GM19438 (cell line): ENCODE data around the gene LMBRD2.

ENCODE experiments used
- ATAC-seq: cut with Tn5 transposase; IDR thresholded peaks from one replicate; pipeline ENCODE4 v1.9.1; 2021; ENCODE audit warnings: low read depth; ENCODE audit not compliant: unreplicated experiment

The LMBRD2 gene

GRCh38 chr5:36125868-36126267, 25.8 kb downstream of the LMBRD2 start:
- no peak for ATAC-seq

- ATAC-seq, result no peak
Observed at GRCh38 chr5:36111238-36111637, 40.4 kb downstream of the LMBRD2 start.

GRCh38 chr5:36108758-36109460, 42.8 kb downstream of the LMBRD2 start:
- ATAC-seq, result no peak

GRCh38 chr5:36105819-36106218, 45.9 kb downstream of the LMBRD2 start:
- ATAC-seq, result no peak

- ATAC-seq, result no peak
Observed at GRCh38 chr5:36099748-36100147, 51.9 kb downstream of the LMBRD2 start.

GRCh38 chr5:36096486-36096885, 55.2 kb downstream of the LMBRD2 start:
- no peak for ATAC-seq

- ATAC-seq, result no peak
Observed at GRCh38 chr5:36089989-36090388, 61.7 kb downstream of the LMBRD2 start.

GRCh38 chr5:36079200-36079781, 72.4 kb downstream of the LMBRD2 start:
- peak; percentile 94 for ATAC-seq

- no peak for ATAC-seq
Observed at GRCh38 chr5:36078430-36078829, 73.3 kb downstream of the LMBRD2 start.

GRCh38 chr5:36073595-36074216, 78.0 kb downstream of the LMBRD2 start:
- peak; percentile 83 for ATAC-seq

- ATAC-seq, result no peak
Observed at GRCh38 chr5:36070687-36071571, 80.8 kb downstream of the LMBRD2 start.

- no peak for ATAC-seq
Observed at GRCh38 chr5:36068751-36069281, 82.9 kb downstream of the LMBRD2 start.

- no peak for ATAC-seq
Observed at GRCh38 chr5:36066540-36067210, 85.0 kb downstream of the LMBRD2 start, which contains the start of gene UGT3A2. UGT3A2 (minus strand) TSS chr5:36066882; CDS start chr5:36066789, 93 bp downstream.

GRCh38 chr5:36066001-36066539, 85.6 kb downstream of the LMBRD2 start:
- ATAC-seq, result no peak

GRCh38 chr5:36060420-36060887, 91.2 kb downstream of the LMBRD2 start:
- no peak for ATAC-seq

- no peak for ATAC-seq
Observed at GRCh38 chr5:36059571-36060419, 91.9 kb downstream of the LMBRD2 start.

- ATAC-seq, result no peak
Observed at GRCh38 chr5:36058776-36059175, 92.9 kb downstream of the LMBRD2 start.

- no peak for ATAC-seq
Observed at GRCh38 chr5:36057386-36057785, 94.3 kb downstream of the LMBRD2 start.

GRCh38 chr5:36056422-36056821, 95.3 kb downstream of the LMBRD2 start:
- no peak for ATAC-seq
